GM19035 (cell line): ENCODE results near the gene INSIG1.
A peak's percentile ranks its signal among the peaks of the same experiment; 100 is the strongest.

Experiments
- ATAC-seq: cut with Tn5 transposase; IDR thresholded peaks from one replicate; pipeline ENCODE4 v1.9.1; 2021; ENCODE audit not compliant: unreplicated experiment

Gene INSIG1

GRCh38 chr7:155284496-155285274, 13.0 kb upstream of the INSIG1 start:
- ATAC-seq, result no peak

DNA sequence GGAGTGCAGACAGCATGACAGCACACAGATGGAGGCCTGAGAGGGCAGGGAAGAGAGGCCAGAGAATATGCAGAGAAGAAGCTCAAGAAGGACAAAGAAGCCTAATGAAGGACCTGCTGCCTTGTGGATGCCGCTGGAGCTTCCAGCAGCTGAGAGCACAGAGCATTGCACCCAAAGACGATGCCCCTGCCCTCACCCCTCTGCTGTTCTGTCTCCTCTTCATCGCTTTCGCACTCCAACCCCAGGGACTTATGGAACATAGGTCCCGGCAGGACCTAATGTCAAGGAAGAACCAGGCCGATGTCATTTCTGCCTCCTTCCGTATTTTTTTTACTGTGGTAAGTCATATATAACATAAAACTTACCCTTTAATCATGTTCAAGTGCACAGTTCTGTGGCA, 12.3 kb upstream of the INSIG1 start:
- no peak for ATAC-seq

- no peak for ATAC-seq
These were observed 11.8 kb upstream of the INSIG1 start for GRCh38 chr7:155285833-155286232.

GRCh38 chr7:155286686-155287085, 11.0 kb upstream of the INSIG1 start:
- no peak for ATAC-seq

DNA sequence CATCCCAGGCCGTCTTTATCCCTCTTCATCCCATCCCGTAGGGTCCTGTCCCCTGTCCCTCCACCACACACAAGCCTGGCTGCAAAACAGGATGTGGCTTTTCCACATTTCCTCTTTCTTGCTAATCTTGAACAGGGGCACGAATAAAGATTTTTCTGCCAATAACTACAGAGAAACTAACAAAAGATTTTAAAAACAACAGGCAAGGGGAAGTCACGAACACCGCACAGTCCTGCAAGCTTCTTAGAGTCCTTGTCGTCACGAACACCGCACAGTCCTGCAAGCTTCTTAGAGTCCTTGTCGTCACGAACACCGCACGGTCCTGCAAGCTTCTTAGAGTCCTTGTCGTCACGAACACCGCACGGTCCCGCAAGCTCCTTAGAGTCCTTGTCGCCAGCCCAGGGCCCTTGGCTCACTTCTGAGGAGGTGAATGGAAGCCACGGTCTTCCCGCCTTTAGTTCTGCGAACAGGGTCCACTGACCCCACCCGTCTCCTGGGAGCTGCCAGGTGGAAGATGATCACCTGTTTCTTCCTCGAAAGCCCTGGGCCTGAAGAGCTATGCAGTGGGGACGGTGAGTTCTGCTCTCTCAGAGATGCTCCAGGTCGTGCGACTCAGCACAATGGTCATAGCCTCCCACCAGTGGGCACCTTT, 10.3 kb upstream of the INSIG1 start:
- ATAC-seq, result no peak

DNA sequence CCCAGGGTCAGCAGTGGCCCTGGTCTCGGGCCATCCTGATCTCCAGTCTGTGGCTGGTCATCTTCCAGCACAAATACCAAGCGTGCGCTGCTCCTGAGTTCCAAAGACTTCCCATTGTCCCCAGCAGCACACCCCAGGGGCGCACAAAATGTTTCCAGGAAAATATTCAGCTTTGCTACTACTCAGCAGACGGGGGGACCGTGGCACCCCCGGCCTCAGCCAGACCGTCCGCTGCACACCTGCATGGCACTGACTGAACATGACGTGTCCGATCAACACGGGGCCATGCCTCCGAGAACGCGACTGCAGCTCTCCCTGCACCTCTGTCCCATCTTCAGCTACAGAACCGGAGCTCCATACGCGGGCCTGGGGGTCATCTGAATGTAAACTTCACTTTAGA, 9.6 kb upstream of the INSIG1 start:
- ATAC-seq, result no peak

- ATAC-seq, result no peak
These were observed 8.6 kb upstream of the INSIG1 start for GRCh38 chr7:155289107-155289506.

- no peak for ATAC-seq
These were observed 7.7 kb upstream of the INSIG1 start for GRCh38 chr7:155289949-155290501.

- no peak for ATAC-seq
These were observed 6.6 kb upstream of the INSIG1 start for GRCh38 chr7:155291045-155291530.

- ATAC-seq, result no peak
These were observed 5.9 kb upstream of the INSIG1 start for GRCh38 chr7:155291729-155292128.

- no peak for ATAC-seq
These were observed 4.9 kb upstream of the INSIG1 start for GRCh38 chr7:155292680-155293226.

DNA sequence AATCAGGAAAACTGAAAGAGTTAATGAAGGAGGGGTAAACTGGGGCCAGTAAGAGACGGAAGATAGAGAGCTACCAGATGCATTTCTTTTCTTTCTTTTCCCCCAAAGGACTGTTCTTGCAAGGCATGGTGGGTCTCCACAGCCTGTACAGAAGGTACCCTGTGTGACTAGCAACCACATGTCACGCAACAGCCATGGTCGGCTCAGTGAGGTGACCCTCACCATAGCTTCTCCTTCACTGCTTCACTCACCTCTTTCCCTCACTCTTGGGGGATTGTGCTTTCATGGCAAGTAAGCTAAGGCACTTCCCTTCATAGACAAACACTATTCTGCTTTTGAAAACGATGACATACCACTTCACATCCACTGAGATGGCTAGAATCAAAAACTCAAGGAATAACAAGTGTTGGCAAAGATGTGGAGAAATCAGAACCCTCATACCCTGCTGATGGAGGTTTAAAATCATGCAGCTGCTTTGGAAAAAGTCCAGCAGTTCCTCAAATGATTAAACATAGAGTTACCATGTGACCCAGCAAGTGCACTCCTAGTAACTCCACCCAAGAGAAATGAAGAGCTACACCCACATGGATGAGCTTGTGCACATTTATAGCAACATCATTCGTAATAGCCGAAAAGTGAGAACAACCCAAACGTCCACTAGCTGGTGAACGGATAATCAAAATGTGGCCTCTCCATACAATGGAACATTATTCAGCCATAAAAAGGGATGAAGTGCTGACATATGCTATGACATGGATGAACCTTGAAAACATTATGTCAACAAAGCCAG, 3.8 kb upstream of the INSIG1 start:
- ATAC-seq, result no peak

DNA sequence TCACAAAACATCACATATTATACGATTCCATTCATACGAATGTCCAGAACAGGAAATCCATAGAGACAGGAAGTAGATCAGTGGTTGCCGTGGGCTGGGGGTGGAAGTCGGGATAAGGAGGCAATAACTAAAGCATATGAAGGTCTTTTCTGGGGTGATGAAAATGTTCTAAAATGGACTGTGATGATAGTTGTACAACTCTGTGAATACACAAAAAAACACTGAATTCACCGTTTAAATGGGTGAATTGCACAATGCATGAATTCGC, 3.2 kb upstream of the INSIG1 start:
- no peak for ATAC-seq

- ATAC-seq, result no peak
These were observed 2.2 kb upstream of the INSIG1 start for GRCh38 chr7:155295511-155295910.

DNA sequence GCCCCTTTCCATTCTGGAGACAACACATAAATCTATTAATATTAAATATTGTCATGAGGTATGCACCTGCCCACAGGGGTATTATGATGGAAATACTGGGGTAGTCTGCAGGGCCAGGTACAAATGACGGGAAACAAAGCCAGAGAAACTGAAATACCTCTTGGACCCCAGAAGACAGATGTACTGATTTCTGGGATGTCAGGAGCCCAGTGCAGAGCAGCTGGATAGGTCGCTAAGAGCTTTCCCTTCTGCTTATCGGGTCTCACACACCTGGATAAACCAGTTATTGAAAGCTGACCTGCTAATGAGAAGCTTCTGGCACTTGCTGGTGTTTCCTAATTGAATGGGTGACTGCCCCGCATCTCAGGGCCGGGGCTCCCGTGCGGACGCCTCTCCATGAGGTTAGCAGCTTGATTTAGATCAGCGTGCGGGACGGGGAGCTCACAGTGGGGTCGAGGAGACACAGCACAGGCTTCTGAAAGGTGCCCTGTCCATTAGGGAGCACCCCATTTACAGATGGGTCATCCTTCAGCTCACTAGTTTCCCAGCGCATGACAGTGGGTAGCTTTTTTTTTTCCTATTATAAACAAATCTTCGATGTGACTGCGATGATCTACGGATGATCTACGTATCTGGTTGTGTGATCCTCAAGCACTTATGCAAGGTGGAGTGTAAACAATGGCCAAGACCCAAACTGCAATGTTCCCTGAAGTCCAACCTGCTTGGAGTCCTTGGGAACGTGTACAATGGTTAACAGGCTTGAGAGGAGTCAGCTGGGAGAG, 1.5 kb upstream of the INSIG1 start:
- ATAC-seq, result no peak

- peak; percentile 29 for ATAC-seq
These were observed 726 bp upstream of the INSIG1 start for GRCh38 chr7:155296788-155297516.

DNA sequence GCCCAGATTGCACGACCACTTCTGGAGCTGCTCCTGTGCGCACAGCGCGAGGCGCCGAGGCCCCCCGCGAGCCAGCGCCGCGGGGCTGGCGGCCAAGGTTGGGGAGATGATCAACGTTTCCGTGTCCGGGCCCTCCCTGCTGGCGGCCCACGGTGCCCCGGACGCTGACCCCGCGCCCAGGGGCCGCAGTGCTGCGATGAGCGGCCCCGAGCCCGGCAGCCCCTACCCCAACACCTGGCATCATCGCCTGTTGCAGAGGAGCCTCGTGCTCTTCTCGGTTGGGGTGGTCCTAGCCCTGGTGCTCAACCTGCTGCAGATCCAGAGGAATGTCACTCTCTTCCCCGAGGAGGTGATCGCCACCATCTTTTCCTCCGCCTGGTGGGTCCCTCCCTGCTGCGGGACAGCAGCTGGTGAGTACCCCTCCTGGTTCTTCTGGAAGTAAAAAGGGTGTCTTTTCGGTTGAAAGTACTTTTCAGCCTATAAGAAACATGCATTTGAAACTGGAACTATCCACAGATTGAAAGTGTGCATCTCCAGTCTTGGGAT, 683 bp downstream of the INSIG1 start:
- ATAC-seq, result peak; percentile 3

DNA sequence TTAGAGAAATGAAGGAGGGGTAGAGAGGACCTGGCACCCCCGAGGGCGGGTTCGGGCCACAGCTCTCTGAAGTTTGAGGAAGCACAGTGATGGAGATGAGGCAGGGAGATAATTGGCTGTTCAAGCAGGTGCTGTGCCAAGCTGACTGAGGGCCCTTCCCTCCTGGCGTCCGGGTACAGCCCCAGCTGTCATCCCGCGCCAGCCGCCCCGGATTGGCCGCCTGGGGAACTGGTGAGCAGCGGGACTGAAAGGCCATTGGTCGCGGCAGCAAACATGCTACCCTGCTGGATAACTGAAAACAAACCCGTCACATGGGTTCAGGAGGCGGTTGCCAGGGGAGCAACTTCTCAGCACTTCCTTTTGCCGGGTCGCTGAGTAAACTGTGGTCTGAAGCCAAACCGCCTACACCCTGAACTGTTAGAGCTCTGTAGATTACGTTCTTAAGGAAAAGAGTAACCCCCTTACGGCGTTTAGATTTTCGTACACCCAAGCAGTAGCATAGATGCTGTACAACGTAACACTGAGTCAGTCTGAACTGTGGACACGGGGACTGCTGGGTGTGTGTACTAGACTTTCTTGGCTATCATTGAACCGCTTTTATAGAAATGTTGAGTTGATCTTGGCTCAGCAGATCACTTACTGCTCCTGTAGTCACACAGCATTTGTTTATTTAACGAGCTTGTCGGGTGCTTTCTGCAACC, 1.3 kb downstream of the INSIG1 start:
- ATAC-seq, result peak; percentile 64
